ENCODE measurements around the gene CCL7.

CCL7 gene

GRCh38 chr17:34303606-34304005, 33.6 kb downstream of the CCL7 start:
- no peak for TF ChIP-seq CTCF (IDR thresholded peaks at IDR 0.05; ENCODE audit: borderline replicate concordance, control extremely low read depth, extremely low read depth, insufficient read depth, missing control alignments)
- DNase-seq (ENCODE audit: low spot score), result no peak
- in situ Hi-C loops (cut with MboI; ENCODE audit: low sequenced_read_pairs, unreplicated experiment), result no loop called here

- DNase-seq (ENCODE audit: low spot score), result no peak
- TF ChIP-seq CTCF (IDR thresholded peaks at IDR 0.05; ENCODE audit: borderline replicate concordance, control extremely low read depth, extremely low read depth, insufficient read depth, missing control alignments), result no peak
- in situ Hi-C loops (cut with MboI; ENCODE audit: low sequenced_read_pairs, unreplicated experiment), result no loop called here
Observed at GRCh38 chr17:34305061-34305460, 35.0 kb downstream of the CCL7 start.

GRCh38 chr17:34305606-34306005, 35.6 kb downstream of the CCL7 start:
- TF ChIP-seq CTCF (IDR thresholded peaks at IDR 0.05; ENCODE audit: borderline replicate concordance, control extremely low read depth, extremely low read depth, insufficient read depth, missing control alignments), result no peak
- in situ Hi-C loops (cut with MboI; ENCODE audit: low sequenced_read_pairs, unreplicated experiment), result no loop called here
- DNase-seq (ENCODE audit: low spot score), result no peak

- no peak for TF ChIP-seq CTCF (IDR thresholded peaks at IDR 0.05; ENCODE audit: borderline replicate concordance, control extremely low read depth, extremely low read depth, insufficient read depth, missing control alignments)
- in situ Hi-C loops (cut with MboI; ENCODE audit: low sequenced_read_pairs, unreplicated experiment), result no loop called here
- DNase-seq (ENCODE audit: low spot score), result no peak
Observed at GRCh38 chr17:34306466-34306865, 36.4 kb downstream of the CCL7 start.

GRCh38 chr17:34307110-34307509, 37.1 kb downstream of the CCL7 start:
- no peak for TF ChIP-seq CTCF (IDR thresholded peaks at IDR 0.05; ENCODE audit: borderline replicate concordance, control extremely low read depth, extremely low read depth, insufficient read depth, missing control alignments)
- in situ Hi-C loops (cut with MboI; ENCODE audit: low sequenced_read_pairs, unreplicated experiment), result no loop called here

GRCh38 chr17:34308371-34308770, 38.4 kb downstream of the CCL7 start:
- in situ Hi-C loops (cut with MboI; ENCODE audit: low sequenced_read_pairs, unreplicated experiment), result no loop called here
- DNase-seq (ENCODE audit: low spot score), result no peak
- no peak for TF ChIP-seq CTCF (IDR thresholded peaks at IDR 0.05; ENCODE audit: borderline replicate concordance, control extremely low read depth, extremely low read depth, insufficient read depth, missing control alignments)

More at GRCh38 chr17:34307110-34307509, 37.1 kb downstream of the CCL7 start:
- no peak for DNase-seq (ENCODE audit: low spot score)

- in situ Hi-C loops (cut with MboI; ENCODE audit: low sequenced_read_pairs, unreplicated experiment), result no loop called here
- TF ChIP-seq CTCF (IDR thresholded peaks at IDR 0.05; ENCODE audit: borderline replicate concordance, control extremely low read depth, extremely low read depth, insufficient read depth, missing control alignments), result no peak
- DNase-seq (ENCODE audit: low spot score), result no peak
Observed at GRCh38 chr17:34311291-34311690, 41.3 kb downstream of the CCL7 start.
